Stimulated activated CD4-positive, alpha-beta T cell treated with anti-CD3 and anti-CD28 coated beads, Interleukin-2, amount 100 ng/mL, for 4 hours (primary cell): Measurements from ENCODE around the gene CYP4F2.
"Not testable (repeated sequence)": the region's sequence is repeated elsewhere in the genome, so short reads cannot be mapped to it uniquely, and the experiment has no call there.

ENCODE experiments used
- DNase-seq: peaks from one replicate; pipeline ENCODE4 v3.0.0-alpha.2; 2020; ENCODE audit warnings: low read depth

Gene CYP4F2

GRCh38 chr19:15846923-15847322 lies 51.0 kb downstream of the CYP4F2 start:
- no peak for DNase-seq

- DNase-seq = not testable (repeated sequence)
Observed at GRCh38 chr19:15843894-15844222, 54.0 kb downstream of the CYP4F2 start.

DNA sequence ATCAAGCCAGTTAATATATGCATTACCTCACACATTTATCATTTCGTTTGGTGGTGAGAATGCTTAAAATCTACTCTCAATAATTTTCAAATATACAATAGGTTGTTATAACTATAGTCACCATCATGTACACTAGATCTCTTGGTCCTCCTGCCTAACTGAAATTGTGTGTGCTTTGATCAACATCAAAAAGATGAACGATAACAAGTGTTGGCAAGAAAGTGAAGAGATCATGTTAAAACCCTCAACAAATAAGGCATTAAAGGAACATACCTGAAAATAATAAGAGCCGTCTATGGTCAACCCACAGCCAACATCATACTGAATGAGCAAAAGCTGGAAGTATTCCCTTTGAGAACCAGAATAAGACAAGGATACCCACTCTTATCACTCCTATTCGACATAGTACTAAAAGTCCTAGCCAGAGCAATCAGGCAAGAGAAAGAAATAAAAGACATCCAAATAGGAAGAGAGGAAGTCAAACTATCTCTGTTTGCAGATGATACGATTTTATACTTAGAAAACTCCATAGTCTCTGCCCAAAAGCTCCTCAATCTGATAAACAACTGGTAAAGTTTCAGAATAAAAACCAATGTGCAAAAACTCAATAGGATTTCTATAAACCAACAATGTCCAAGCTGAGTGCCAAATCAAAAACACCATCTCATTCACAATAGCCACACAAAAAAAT lies 54.5 kb downstream of the CYP4F2 start:
- DNase-seq = no peak

DNA sequence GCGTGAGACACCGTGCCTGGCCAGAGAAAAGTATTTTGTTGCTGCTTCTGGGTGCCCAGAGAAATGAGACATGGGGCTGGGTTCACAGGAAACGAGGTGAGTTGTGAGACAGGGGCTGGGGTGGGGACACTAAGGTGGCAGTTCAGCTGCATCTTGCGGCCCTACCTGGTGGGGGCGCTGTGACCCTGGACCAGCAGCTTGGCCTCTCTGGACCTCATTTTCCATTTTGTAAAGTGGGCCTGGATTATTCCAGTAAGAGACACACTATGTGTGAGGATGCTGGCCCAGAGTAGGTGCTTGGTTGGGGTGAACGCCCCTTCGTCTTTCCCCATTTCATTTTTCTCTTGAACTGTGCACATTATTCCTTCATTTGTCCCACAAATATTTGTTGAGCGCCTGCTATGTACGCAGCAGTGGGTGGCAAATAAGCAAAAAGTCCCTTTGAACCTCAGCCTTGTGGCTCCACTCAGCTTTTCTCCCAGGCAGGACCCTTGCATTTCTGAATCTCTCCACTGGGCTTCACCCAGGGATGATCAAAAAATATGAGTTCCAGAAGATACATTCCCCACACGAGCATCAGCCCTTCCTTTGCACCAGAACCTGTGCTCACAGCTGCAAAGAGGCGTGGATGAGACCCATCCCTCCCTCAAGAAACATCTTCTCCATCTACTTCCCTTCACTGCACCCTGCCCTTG lies 55.9 kb downstream of the CYP4F2 start:
- no peak for DNase-seq

GRCh38 chr19:15840833-15841232 lies 57.0 kb downstream of the CYP4F2 start:
- no peak for DNase-seq

DNA sequence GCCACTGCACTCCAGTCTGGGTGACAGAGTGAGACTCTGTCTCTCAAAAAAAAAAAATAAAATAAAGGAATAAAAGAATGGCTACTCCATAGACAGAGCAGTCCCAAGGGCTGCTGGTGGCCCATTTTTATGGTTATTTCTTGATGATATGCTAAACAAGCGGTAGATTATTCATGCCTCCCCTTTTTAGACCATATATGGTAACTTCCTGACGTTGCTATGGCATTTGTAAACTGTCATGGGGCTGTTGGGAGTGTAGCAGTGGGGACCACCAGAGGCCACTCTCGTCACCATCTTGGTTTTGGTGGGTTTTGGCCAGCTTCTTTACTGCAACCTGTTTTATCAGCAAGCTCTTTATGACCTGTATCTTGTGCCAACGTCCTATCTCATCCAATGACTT lies 58.0 kb downstream of the CYP4F2 start:
- not testable (repeated sequence) for DNase-seq

GRCh38 chr19:15838351-15838750 lies 59.5 kb downstream of the CYP4F2 start:
- DNase-seq = no peak

GRCh38 chr19:15837221-15837731 lies 60.6 kb downstream of the CYP4F2 start:
- no peak for DNase-seq

- peak; percentile 91 for DNase-seq
Observed at GRCh38 chr19:15836330-15837220, 61.3 kb downstream of the CYP4F2 start.

DNA sequence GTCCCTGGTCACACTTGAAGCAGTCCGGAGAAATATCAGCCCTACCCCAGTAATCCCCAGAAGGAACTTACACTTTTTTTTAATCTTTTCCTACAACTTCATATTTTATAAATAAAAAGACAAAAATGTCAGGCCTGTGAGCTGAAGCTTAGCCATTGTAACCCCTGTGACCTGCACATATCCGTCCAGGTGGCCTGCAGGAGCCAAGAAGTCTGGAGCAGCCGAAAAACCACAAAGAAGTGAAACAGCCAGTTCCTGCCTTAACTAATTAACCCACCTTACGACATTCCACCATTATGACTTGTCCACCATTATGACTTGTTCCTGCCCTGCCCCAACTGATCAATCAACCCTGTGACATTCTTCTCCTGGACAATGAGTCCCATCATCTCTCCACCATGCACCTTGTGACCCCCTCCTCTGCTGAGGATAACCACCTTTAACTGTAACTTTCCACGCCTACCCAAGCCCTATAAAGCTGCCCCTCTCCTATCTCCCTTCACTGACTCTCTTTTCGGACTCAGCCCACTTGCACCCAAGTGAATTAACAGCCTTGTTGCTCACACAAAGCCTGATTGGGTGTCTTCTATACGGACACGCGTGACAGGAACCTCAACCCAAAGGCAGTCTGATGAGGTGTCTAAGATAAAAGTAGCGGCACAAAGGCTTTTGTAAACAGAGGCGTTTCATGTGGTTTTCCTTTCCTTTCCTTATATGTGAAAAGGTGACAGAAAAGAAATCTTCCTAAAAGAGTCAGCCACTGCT lies 62.1 kb downstream of the CYP4F2 start:
- DNase-seq = peak; percentile 46

GRCh38 chr19:15834232-15834631 lies 63.6 kb downstream of the CYP4F2 start:
- not testable (repeated sequence) for DNase-seq

GRCh38 chr19:15831626-15832025 lies 66.2 kb downstream of the CYP4F2 start:
- DNase-seq = no peak

DNA sequence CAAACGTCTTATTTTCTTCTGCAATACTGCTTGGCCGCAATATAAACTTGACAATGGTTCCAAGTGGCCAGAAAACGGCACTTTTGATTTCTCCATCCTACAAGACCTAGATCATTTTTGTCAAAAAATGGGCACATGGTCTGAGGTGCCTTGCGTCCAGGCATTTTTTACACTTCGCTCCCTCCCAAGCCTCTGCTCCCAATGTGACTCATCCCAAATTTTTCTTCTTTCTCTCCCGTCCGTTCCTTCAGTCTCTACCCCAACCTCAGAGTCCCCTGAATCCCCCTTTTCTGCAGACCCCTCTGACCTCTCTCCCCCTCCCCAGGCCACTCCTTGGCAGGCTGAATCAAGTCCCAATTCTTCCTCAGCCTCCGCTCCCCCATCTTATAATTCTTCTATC lies 68.1 kb downstream of the CYP4F2 start:
- no peak for DNase-seq

DNA sequence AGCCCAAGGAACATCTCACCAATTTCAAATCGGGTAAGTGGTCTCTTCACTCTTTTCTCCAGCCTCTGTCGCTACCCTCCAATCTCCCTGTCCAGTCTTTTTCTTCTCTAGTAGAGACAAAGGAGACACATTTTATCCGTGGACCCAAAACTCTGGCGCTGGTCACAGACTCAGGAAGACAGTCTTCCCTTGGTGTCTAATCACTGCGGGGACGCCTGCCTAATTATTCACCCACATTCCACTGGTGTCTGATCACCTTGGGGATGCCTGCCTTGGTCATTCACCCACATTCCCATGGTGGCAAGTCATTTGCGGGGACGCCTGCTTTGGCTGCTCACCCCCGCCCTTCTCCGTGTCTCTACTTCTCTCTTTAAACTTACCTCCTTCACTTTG lies 68.6 kb downstream of the CYP4F2 start:
- DNase-seq = no peak

DNA sequence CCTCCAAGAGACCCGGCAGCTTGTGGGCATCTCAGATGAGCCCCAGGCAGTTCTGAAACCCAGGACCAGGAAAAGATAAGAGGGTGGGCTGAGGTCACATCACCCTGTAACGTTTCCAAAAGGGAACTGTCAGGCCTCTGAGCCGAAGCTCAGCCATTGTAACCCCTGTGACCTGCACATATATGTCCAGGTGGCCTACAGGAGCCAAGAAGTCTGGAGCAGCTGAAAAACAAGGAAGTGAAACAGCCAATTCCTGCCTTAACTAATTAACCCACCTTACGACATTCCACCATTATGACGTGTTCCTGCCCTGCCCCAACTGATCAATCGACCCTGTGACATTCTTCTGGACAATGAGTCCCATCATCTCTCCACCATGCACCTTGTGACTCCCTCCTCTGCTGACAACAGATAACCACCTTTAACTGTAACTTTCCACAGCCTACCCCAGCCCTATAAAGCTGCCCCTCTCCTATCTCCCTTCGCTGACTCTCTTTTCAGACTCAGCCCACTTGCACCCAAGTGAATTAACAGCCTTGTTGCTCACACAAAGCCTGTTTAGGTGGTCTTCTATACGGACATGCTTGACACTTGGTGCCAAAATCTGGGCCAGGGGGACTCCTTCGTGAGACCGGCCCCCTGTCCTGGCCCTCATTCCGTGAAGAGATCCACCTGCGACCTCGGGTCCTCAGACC lies 69.1 kb downstream of the CYP4F2 start:
- not testable (repeated sequence) for DNase-seq

DNA sequence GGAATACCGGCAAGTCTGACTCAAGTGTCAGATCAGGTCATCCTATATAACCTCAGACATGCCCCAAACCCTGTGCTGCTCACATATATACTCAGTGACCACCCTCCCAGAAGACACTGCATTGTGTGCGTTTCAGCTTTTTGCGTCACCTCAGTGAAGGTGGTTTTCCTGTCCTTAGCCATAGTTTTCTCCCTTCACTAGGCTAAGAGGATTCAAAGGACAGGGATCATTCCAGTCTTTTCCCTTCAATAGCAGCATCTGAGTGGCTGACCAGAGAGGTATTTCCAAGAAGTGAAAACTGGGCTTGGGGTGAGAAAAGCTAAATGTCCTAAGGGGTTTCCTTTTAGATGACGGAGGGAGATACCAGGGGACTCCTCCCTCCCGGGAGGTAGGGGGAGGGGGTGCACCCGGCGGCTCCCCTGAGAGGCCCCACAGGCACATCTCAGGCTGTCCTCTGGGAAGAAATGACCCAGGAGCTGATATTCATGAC lies 69.7 kb downstream of the CYP4F2 start:
- DNase-seq = no peak
